Peyer's patch (tissue), 4 donors: ENCODE results near the gene RBP4. TPM values are rescaled to one million over a fixed set of nuclear protein-coding genes. Genes with fewer than 3 reads are reported as not detected.
A peak's percentile ranks its signal among the peaks of the same experiment; 100 is the strongest.

Experiments used
- DNase-seq, 3 donors: peaks; one replicate each; pipeline ENCODE4 v3.0.0-alpha.2; 2017 to 2019
- H3K27ac ChIP-seq, 4 donors: fragments of 200-600 bp; sonication (generic); one replicate each; pipeline ENCODE4 v1.5.1; 2016 to 2019
- H3K27me3 ChIP-seq, 2 donors: fragments of 200-600 bp; sonication (generic); one replicate each; pipeline ENCODE4 v1.5.1; 2019
- H3K36me3 ChIP-seq, 3 donors: fragments of 200-600 bp; sonication (generic); one replicate each; pipeline ENCODE4 v1.5.1; 2016 to 2019
- H3K4me1 ChIP-seq, 4 donors: fragments of 200-600 bp; sonication (generic); one replicate each; pipeline ENCODE4 v1.5.1; 2016 to 2019
- H3K4me3 ChIP-seq, 4 donors: fragments of 200-600 bp; sonication (generic); 1 replicate in 3 of 4; 2 replicates in 1 of 4; pipeline ENCODE4 v1.5.1; 2016 to 2019; ENCODE audit warnings: mild to moderate bottlenecking in 1 of 4
- H3K9me3 ChIP-seq, 4 donors: fragments of 200-600 bp; sonication (generic); one replicate each; pipeline ENCODE4 v1.5.1; 2016 to 2019; ENCODE audit warnings: mild to moderate bottlenecking in 1 of 4
- POLR2A ChIP-seq, 2 donors: fragments of 450-650 bp; IDR thresholded peaks; one replicate each; pipeline ENCODE4 v1.5.1; 2017; ENCODE audit warnings: antibody characterized with exemption in 2 of 2, mild to moderate bottlenecking in 2 of 2, moderate library complexity in 2 of 2
- total RNA-seq, 4 donors: library from RNA; depleted of rRNA; stranded (reverse); fragments of >200 nt; gene quantifications; one replicate each; pipeline ENCODE4 v1.1.0, GENCODE V29; 2016
- TF ChIP-seq, protein P1 (sequence below), 6 experiments: fragments of 450-650 bp in 4 of 6; fragments of 200-600 bp in 2 of 6; sonication (generic) in 1 of 6; IDR thresholded peaks; one replicate each; pipeline ENCODE4 v1.5.1; 2017 to 2019; ENCODE audit warnings: antibody characterized with exemption in 6 of 6, mild to moderate bottlenecking in 3 of 6, moderate library complexity in 1 of 6

The RBP4 gene
- total RNA-seq, 4 donors from 2014 or later = 1.7 to 3.9 TPM; not detected in 2

DNA sequence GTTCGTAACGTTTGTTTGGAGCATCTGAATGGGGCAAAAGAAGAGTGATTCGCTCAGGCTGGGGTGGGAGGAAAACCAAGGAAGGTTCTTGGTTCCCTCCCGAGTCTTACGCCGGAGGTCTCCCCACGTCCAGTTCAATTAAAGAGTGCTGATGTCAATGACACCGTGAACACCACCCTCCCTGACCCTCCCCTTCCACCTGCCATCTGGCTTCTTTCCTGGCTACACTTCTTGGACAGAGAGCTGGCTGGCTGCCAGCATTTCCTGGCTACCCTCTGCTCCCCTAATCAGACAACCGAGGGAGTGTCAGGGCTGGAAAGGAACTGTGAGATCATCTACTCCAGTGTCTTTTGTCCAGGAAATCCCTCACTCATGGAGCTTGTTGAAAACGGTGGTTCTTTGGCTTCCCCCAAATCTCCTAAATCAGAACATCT is 58.7 kb downstream of the RBP4 start:
- H3K27me3 ChIP-seq = no peaks in the 10 kb centered on the region
- no peaks in the 10 kb centered on the region for H3K9me3 ChIP-seq
- TF ChIP-seq, protein P1, sequence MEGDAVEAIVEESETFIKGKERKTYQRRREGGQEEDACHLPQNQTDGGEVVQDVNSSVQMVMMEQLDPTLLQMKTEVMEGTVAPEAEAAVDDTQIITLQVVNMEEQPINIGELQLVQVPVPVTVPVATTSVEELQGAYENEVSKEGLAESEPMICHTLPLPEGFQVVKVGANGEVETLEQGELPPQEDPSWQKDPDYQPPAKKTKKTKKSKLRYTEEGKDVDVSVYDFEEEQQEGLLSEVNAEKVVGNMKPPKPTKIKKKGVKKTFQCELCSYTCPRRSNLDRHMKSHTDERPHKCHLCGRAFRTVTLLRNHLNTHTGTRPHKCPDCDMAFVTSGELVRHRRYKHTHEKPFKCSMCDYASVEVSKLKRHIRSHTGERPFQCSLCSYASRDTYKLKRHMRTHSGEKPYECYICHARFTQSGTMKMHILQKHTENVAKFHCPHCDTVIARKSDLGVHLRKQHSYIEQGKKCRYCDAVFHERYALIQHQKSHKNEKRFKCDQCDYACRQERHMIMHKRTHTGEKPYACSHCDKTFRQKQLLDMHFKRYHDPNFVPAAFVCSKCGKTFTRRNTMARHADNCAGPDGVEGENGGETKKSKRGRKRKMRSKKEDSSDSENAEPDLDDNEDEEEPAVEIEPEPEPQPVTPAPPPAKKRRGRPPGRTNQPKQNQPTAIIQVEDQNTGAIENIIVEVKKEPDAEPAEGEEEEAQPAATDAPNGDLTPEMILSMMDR (IDR thresholded peaks at IDR 0.05) = no peak
- TF ChIP-seq POLR2A (IDR thresholded peaks at IDR 0.05) = no peak
- H3K27ac ChIP-seq = peak overlapping the region in 1 of 4 donors; percentile 40
- H3K4me1 ChIP-seq = peaks cover 0 to 9% (median 0%) of the 10 kb centered on the region in 4 donors
- no peaks in the 10 kb centered on the region for H3K36me3 ChIP-seq
- peak overlapping the region in 2 of 4 donors; percentile 33 to 37 for H3K4me3 ChIP-seq
- DNase-seq = peak in 2 of 3 donors; percentile 82 to 86

Other genes with a start within 250 kb of the RBP4 start
- gene MYOF, start 118.9 kb downstream of the RBP4 start, total RNA-seq = 10 to 100 TPM; 15.1 to 52.8 (median 24.4) TPM
- gene CEP55, start 104.6 kb downstream of the RBP4 start, total RNA-seq = 10 to 100 TPM in 1 of 4 donors, 1 to 10 TPM in 3; 1.1 to 32.2 (median 4.5) TPM
- 1 to 10 TPM in 2 of 4 donors, under 1 TPM in 1, not detected in 1; 0.80 to 2.5 (median 2.3) TPM for gene FFAR4, start 34.6 kb downstream of the RBP4 start, total RNA-seq
- not detected for gene PDE6C, start 11.3 kb upstream of the RBP4 start, total RNA-seq
- 10 to 100 TPM; 10.6 to 20.8 (median 15.4) TPM for gene FRA10AC1, start 101.4 kb upstream of the RBP4 start, total RNA-seq
- 1 to 10 TPM in 2 of 4 donors, not detected in 2; 1.1 to 1.9 TPM for gene LGI1, start 156.7 kb upstream of the RBP4 start, total RNA-seq